Progenitor cell of endocrine pancreas (in vitro differentiated cells): Measurements from ENCODE around the gene ASAP3. TPM values are rescaled to one million over a fixed set of nuclear protein-coding genes. Genes with fewer than 3 reads are reported as not detected.

ENCODE experiments used
- DNase-seq: peaks from one replicate; pipeline ENCODE4 v3.0.0; 2021; ENCODE audit warnings: low spot score; ENCODE audit not compliant: unreplicated experiment
- H3K27ac Mint-ChIP-seq: 2 replicates; pipeline ENCODE4 v1.8.0; 2021; ENCODE audit warnings: mild to moderate bottlenecking, moderate library complexity, mixed read lengths
- H3K27me3 Mint-ChIP-seq: 2 replicates; pipeline ENCODE4 v1.8.0; 2021; ENCODE audit warnings: mixed read lengths
- H3K36me3 Mint-ChIP-seq: 2 replicates; pipeline ENCODE4 v1.8.0; 2022; ENCODE audit warnings: mixed read lengths; ENCODE audit not compliant: insufficient read depth
- H3K4me1 Mint-ChIP-seq: 2 replicates; pipeline ENCODE4 v1.8.0; 2021; ENCODE audit warnings: low read depth, mixed read lengths
- H3K4me3 Mint-ChIP-seq: 2 replicates; pipeline ENCODE4 v1.8.0; 2021; ENCODE audit warnings: low read depth, mild to moderate bottlenecking, moderate library complexity, mixed read lengths
- H3K9me3 Mint-ChIP-seq: 2 replicates; pipeline ENCODE4 v1.8.0; 2021; ENCODE audit warnings: low read depth, mixed read lengths
- total RNA-seq: library from RNA; stranded (reverse); gene quantifications from 2 replicates; pipeline ENCODE4 v1.2.1, GENCODE V29; 2021
- TF ChIP-seq, protein P1 (sequence below): fragments of 200-600 bp; sonication (generic); IDR thresholded peaks from one replicate; pipeline ENCODE4 v1.5.0; 2021; ENCODE audit warnings: antibody characterized with exemption, mild to moderate bottlenecking; ENCODE audit not compliant: unreplicated experiment

ASAP3 gene
- total RNA-seq, 1 donor from 2014 or later = 67.8 TPM

DNA sequence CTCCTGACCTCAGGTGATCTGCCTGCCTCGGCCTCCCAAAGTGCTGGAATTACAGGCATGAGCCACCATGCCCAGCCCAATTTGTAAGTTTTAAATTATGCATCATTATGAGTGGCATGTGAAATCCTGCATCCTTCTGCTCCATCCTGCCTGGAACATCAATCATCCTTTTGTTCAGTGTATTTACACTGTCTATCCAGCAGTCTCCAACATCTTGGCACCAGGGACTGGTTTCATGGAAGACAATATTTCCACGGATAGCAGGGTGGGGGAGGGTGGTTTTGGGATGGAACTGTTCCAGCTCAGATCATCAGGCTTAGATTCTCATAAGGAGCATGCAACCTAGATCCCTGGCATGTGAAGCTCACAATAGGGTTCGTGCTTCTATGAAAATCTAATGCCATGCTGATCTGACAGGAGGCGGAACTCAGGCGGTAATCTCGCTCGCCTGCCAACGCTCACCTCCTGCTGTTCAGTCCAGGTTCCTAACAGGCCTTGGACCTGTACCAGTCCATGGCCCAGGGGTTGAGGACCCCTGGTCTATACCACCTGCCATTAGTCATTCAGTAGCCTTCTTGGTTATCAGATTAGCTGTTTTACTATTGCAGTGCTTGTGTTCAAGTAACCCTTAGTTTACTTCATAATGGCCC, 37.2 kb downstream of the ASAP3 start:
- H3K4me3 Mint-ChIP-seq = no peak overlapping the region
- no peak overlapping the region for H3K27ac Mint-ChIP-seq
- H3K36me3 Mint-ChIP-seq = peaks cover 8% of the 10 kb centered on the region
- TF ChIP-seq, protein P1, sequence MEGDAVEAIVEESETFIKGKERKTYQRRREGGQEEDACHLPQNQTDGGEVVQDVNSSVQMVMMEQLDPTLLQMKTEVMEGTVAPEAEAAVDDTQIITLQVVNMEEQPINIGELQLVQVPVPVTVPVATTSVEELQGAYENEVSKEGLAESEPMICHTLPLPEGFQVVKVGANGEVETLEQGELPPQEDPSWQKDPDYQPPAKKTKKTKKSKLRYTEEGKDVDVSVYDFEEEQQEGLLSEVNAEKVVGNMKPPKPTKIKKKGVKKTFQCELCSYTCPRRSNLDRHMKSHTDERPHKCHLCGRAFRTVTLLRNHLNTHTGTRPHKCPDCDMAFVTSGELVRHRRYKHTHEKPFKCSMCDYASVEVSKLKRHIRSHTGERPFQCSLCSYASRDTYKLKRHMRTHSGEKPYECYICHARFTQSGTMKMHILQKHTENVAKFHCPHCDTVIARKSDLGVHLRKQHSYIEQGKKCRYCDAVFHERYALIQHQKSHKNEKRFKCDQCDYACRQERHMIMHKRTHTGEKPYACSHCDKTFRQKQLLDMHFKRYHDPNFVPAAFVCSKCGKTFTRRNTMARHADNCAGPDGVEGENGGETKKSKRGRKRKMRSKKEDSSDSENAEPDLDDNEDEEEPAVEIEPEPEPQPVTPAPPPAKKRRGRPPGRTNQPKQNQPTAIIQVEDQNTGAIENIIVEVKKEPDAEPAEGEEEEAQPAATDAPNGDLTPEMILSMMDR = no peak
- no peak for DNase-seq
- H3K9me3 Mint-ChIP-seq = no peaks in the 10 kb centered on the region
- no peaks in the 10 kb centered on the region for H3K27me3 Mint-ChIP-seq
- H3K4me1 Mint-ChIP-seq = no peaks in the 10 kb centered on the region

DNA sequence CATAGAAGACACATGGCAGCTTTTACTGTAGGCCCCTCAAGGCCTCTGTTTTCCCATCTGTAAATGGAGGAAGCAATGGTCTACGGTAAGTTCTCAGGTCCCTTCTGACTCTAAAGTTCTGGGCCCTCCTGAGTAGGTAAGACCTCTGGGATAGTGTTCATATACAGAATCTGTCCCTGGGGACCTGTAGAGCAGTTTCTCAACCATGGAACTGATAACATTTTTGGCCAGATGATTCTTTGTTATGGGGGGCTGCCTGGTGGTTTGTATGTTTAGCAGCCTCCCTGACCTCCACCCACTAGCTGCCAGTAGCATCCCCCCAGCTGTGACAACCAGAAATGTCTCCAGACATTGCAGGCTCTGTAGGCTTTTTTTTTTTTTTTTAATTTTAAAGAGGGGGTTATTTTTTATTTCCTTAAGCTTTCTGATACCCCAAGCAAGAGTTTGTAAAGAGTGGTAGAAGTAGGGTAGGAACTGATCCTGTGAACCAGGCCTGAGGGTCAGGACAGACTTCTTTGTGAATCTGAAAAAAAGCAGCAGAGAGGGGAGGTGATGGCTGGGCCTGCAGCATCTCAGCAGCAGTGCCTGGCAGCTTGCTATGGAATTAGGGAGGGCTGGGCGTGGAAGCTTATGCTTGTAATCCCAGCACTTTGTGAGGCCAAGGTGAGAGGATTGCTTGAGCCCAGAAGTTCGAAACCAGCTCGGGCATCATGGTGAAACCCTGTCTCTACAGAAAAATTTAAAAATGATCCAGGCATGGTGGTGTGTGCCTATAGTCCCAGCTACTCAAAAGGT, 39.2 kb downstream of the ASAP3 start:
- no peak overlapping the region for H3K4me3 Mint-ChIP-seq
- no peaks in the 10 kb centered on the region for H3K4me1 Mint-ChIP-seq
- TF ChIP-seq, protein P1 = no peak
- no peaks in the 10 kb centered on the region for H3K27me3 Mint-ChIP-seq
- H3K36me3 Mint-ChIP-seq = peaks cover 9% of the 10 kb centered on the region
- no peak for DNase-seq
- no peaks in the 10 kb centered on the region for H3K9me3 Mint-ChIP-seq
- H3K27ac Mint-ChIP-seq = no peak overlapping the region

DNA sequence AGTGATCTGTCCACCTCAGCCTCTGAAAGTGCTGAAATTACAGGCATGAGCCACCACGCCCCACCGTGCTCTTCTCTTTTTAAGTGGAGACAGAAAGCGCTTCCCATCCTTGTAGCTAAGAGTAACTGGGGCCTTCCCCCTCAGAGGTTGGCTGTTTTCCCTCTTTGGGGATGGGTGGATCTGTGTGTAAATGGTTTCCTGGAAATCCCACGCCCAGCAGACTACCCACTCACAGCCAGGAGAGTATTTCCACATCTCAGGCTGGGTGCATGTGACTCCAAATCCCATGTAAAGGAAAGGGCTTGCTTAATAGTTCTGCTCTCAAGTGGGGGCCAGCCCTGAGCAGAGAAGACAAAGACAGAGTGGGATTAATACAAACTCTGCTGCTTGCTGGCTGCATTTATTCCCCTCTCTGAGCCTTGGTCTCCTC, 39.9 kb downstream of the ASAP3 start:
- no peaks in the 10 kb centered on the region for H3K9me3 Mint-ChIP-seq
- H3K27me3 Mint-ChIP-seq = no peaks in the 10 kb centered on the region
- TF ChIP-seq, protein P1 = no peak
- H3K4me3 Mint-ChIP-seq = no peak overlapping the region
- no peaks in the 10 kb centered on the region for H3K4me1 Mint-ChIP-seq
- no peak for DNase-seq
- H3K36me3 Mint-ChIP-seq = peaks cover 11% of the 10 kb centered on the region
- H3K27ac Mint-ChIP-seq = no peak overlapping the region

DNA sequence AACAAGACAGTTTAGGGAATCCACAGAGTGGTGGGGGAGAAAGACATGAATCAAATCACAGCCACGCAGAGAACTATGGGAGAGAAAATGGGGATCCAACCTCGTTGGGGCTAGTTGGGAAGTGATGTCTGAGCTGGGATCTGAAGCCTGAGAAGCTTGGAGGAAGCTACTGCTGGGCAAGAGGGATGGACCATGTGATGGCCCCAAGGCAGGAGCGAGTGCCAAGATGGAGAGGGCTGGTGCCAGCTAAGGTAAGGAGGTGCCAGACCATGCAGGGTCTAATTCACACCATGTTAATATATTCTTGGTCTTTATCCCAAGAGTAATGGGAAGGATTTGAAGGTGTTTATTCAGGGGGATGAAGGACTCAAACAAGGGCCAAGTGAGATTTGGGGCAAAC, 41.2 kb downstream of the ASAP3 start:
- no peaks in the 10 kb centered on the region for H3K27me3 Mint-ChIP-seq
- TF ChIP-seq, protein P1 = no peak

DNA sequence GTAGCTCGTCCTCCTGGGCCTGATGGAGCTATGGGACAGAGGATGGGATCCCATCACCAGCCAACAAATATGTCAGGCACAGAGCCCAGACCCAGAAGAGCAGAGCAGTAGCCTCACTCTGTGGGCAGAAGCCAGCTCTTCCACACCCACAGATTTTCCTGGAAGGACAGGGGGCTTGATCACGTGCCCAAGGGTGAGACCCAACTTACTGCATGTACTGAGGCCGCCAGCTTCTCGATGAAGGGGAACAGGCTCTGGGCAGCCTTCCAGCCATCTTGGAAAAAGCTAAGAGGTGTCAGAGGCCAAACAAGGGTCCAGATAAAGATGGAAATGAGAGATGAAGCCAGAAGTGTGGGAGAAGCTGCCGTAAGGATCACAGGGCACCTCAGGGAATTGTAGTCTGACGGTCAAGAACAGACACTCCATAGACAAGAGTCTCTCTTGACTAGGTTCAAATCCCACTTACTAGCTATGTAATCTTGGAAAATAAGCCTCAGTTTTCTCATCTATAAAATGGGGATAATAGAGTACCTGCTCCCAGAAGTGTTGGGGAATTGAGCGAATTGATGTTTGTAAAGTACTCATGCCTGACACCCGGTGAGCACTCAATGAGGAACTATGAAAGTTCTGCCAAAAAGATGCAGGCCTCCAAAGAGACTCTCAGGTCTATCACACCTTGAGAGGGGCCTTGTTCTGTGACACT, 42.4 kb downstream of the ASAP3 start:
- Mint-ChIP-seq H3K4me3 (no peak overlapping the region), H3K27ac (no peak overlapping the region), H3K9me3 (no peaks in the 10 kb centered on the region), H3K4me1 (no peaks in the 10 kb centered on the region), H3K36me3 (peaks cover 18% of the 10 kb centered on the region), H3K27me3 (no peaks in the 10 kb centered on the region)
- TF ChIP-seq, protein P1 = no peak
- no peak for DNase-seq

More for the DNA sequence above, 41.2 kb downstream of the ASAP3 start:
- H3K36me3 Mint-ChIP-seq = peaks cover 16% of the 10 kb centered on the region
- no peak overlapping the region for H3K27ac Mint-ChIP-seq
- DNase-seq = no peak
- H3K4me1 Mint-ChIP-seq = no peaks in the 10 kb centered on the region
- no peak overlapping the region for H3K4me3 Mint-ChIP-seq
- H3K9me3 Mint-ChIP-seq = no peaks in the 10 kb centered on the region
